SK-N-SH (cell line): Measurements from ENCODE around the gene CPN2. TPM values are rescaled to one million over a fixed set of nuclear protein-coding genes. Genes with fewer than 3 reads are reported as not detected.

Experiments
- CTCF ChIA-PET: fragments of 300-600, 350-600 bp; formaldehyde crosslinking; extraction: SDS; loops from one replicate; lab custom pipeline; 2021; lab: Yijun Ruan, JAX
- POLR2A ChIA-PET: fragments of 350-600 bp; sonication (Branson Sonifier 250); formaldehyde crosslinking; extraction: SDS; loops from one replicate; lab custom pipeline; 2020; ENCODE audit warnings: antibody characterized with exemption, inconsistent platforms; lab: Yijun Ruan, JAX
- DNase-seq: peaks from one replicate; pipeline ENCODE4 v3.0.0; 2012
- H2AFZ ChIP-seq: fragments of 200-600 bp; sonication (generic); 2 replicates; pipeline ENCODE4 v1.8.1; 2016; ENCODE audit warnings: antibody characterized with exemption, mild to moderate bottlenecking, low read depth
- H3F3A ChIP-seq: fragments of 200-600 bp; sonication (generic); replicated peaks from 2 replicates; pipeline ENCODE3; 2016; ENCODE audit warnings: antibody characterized with exemption, mild to moderate bottlenecking; ENCODE audit not compliant: insufficient read depth
- H3K27ac ChIP-seq, 2 experiments: fragments of 200-500 bp in 1 of 2; fragments of 200-600 bp in 1 of 2; sonication (Bioruptor generic) in 1 of 2; sonication (generic), shearing (Covaris generic) in 1 of 2; 2 replicates each; pipeline versions ENCODE4 v1.5.1 to v1.6.1; 2014 to 2016; ENCODE audit warnings: low read depth in 2 of 2, inconsistent platforms in 1 of 2, low read length in 1 of 2, mild to moderate bottlenecking in 1 of 2, mixed read lengths in 1 of 2
- H3K27me3 ChIP-seq: fragments of 200-600 bp; sonication (generic), shearing (Covaris generic); 2 replicates; pipeline ENCODE4 v1.6.1; 2016; ENCODE audit warnings: mixed run types; ENCODE audit not compliant: insufficient read depth
- H3K36me3 ChIP-seq, 2 experiments: fragments of 200-500 bp in 1 of 2; fragments of 200-600 bp in 1 of 2; sonication (Bioruptor generic) in 1 of 2; sonication (generic) in 1 of 2; replicated peaks in 1 of 2; 2 replicates each; pipeline versions ENCODE3 to v1.5.1; 2014 to 2016; ENCODE audit warnings: low read length in 1 of 2, mild to moderate bottlenecking in 1 of 2; ENCODE audit not compliant: insufficient read depth in 2 of 2, control insufficient read depth in 1 of 2
- H3K4me1 ChIP-seq, 2 experiments: fragments of 200-500 bp in 1 of 2; fragments of 200-600 bp in 1 of 2; sonication (Bioruptor generic) in 1 of 2; sonication (generic), shearing (Covaris generic) in 1 of 2; 2 replicates each; pipeline versions ENCODE4 v1.5.1 to v1.6.1; 2014 to 2016; ENCODE audit warnings: low read depth in 1 of 2, low read length in 1 of 2, mixed run types in 1 of 2; ENCODE audit not compliant: insufficient read depth in 2 of 2, control insufficient read depth in 1 of 2
- H3K4me2 ChIP-seq: fragments of 200-600 bp; sonication (generic), shearing (Covaris generic); 2 replicates; pipeline ENCODE4 v1.6.1; 2017; ENCODE audit warnings: mixed run types
- H3K4me3 ChIP-seq, 2 experiments: fragments of 200-500 bp in 1 of 2; fragments of 200-600 bp in 1 of 2; sonication (Bioruptor generic) in 1 of 2; sonication (generic), shearing (Covaris generic) in 1 of 2; 2 replicates each; pipeline versions ENCODE4 v1.5.1 to v1.8.1; 2014 to 2016; ENCODE audit warnings: low read depth in 2 of 2, inconsistent platforms in 1 of 2, low read length in 1 of 2, mild to moderate bottlenecking in 1 of 2, mixed read lengths in 1 of 2, moderate library complexity in 1 of 2
- H3K79me2 ChIP-seq: fragments of 200-600 bp; sonication (generic); 2 replicates; pipeline ENCODE4 v1.8.1; 2017; ENCODE audit warnings: mild to moderate bottlenecking; ENCODE audit not compliant: insufficient read depth
- H3K9ac ChIP-seq: fragments of 200-600 bp; sonication (generic); 2 replicates; pipeline ENCODE4 v1.6.1; 2017; ENCODE audit warnings: mixed run types
- H3K9me2 ChIP-seq: fragments of 200-600 bp; sonication (generic); 2 replicates; pipeline ENCODE4 v1.6.1; 2017; ENCODE audit warnings: mixed run types
- H3K9me3 ChIP-seq: fragments of 200-600 bp; sonication (generic); 2 replicates; pipeline ENCODE4 v1.6.1; 2017; ENCODE audit warnings: mixed run types, mild to moderate bottlenecking, moderate library complexity
- H4K20me1 ChIP-seq: fragments of 200-600 bp; sonication (generic); 2 replicates; pipeline ENCODE4 v1.6.1; 2017; ENCODE audit warnings: mild to moderate bottlenecking, mixed run types; ENCODE audit not compliant: insufficient read depth
- CHD2 ChIP-seq: fragments of 150-350 bp; IDR thresholded peaks from 2 replicates; pipeline ENCODE4 v1.6.1; 2018; ENCODE audit warnings: low read length; ENCODE audit not compliant: partially characterized antibody
- ELF1 ChIP-seq: IDR thresholded peaks from 2 replicates; pipeline ENCODE4 v1.4.0; 2012
- EP300 ChIP-seq, 2 experiments: IDR thresholded peaks; 2 replicates each; pipeline versions ENCODE4 v1.4.0 to v1.6.1; 2012; ENCODE audit warnings: borderline replicate concordance in 1 of 2, low read depth in 1 of 2, low read length in 1 of 2
- FOXJ3 ChIP-seq: sonication (generic); formaldehyde crosslinking; IDR thresholded peaks from 2 replicates; pipeline ENCODE4 v1.5.1; 2020; ENCODE audit warnings: mild to moderate bottlenecking, missing genetic modification reagents
- FOXM1 ChIP-seq: IDR thresholded peaks from 2 replicates; pipeline ENCODE4 v1.4.0; 2012; ENCODE audit warnings: low read depth, mild to moderate bottlenecking
- GABPA ChIP-seq: IDR thresholded peaks from 2 replicates; pipeline ENCODE4 v1.4.0; 2012; ENCODE audit warnings: low read depth, mild to moderate bottlenecking
- GATA2 ChIP-seq: sonication (generic); formaldehyde crosslinking; IDR thresholded peaks from 2 replicates; pipeline ENCODE4 v1.5.0; 2020; ENCODE audit warnings: mild to moderate bottlenecking, missing genetic modification reagents
- JUND ChIP-seq: IDR thresholded peaks from 2 replicates; pipeline ENCODE4 v1.4.0; 2012
- MEF2A ChIP-seq: IDR thresholded peaks from 2 replicates; pipeline ENCODE4 v1.4.0; 2012; ENCODE audit warnings: low read depth, borderline replicate concordance
- MXI1 ChIP-seq: IDR thresholded peaks from 2 replicates; pipeline ENCODE4 v1.6.1; 2012; ENCODE audit warnings: mild to moderate bottlenecking, low read depth, low read length, improper control_type of control experiment
- NRF1 ChIP-seq: IDR thresholded peaks from 2 replicates; pipeline ENCODE4 v1.6.1; 2012; ENCODE audit warnings: low read depth, mild to moderate bottlenecking, low read length
- RAD21 ChIP-seq: IDR thresholded peaks from 2 replicates; pipeline ENCODE4 v1.6.1; 2012; ENCODE audit warnings: mild to moderate bottlenecking, low read length
- RCOR1 ChIP-seq: fragments of 150-350 bp; IDR thresholded peaks from 2 replicates; pipeline ENCODE4 v1.6.1; 2017; ENCODE audit warnings: antibody characterized with exemption, low read length
- RFX5 ChIP-seq: IDR thresholded peaks from 2 replicates; pipeline ENCODE4 v1.6.1; 2012; ENCODE audit warnings: mild to moderate bottlenecking, improper control_type of control experiment, low read length
- SIN3A ChIP-seq: IDR thresholded peaks from 2 replicates; pipeline ENCODE4 v1.6.1; 2012; ENCODE audit warnings: low read depth, mild to moderate bottlenecking, low read length, moderate library complexity, borderline replicate concordance
- SMC3 ChIP-seq: IDR thresholded peaks from 2 replicates; pipeline ENCODE4 v1.6.1; 2012; ENCODE audit warnings: low read depth, low read length, improper control_type of control experiment
- TCF12 ChIP-seq: IDR thresholded peaks from 2 replicates; pipeline ENCODE4 v1.4.0; 2012
- TEAD4 ChIP-seq: IDR thresholded peaks from 2 replicates; pipeline ENCODE4 v1.4.0; 2012; ENCODE audit warnings: mild to moderate bottlenecking, borderline replicate concordance; ENCODE audit not compliant: insufficient read depth
- YY1 ChIP-seq: IDR thresholded peaks from 2 replicates; pipeline ENCODE4 v1.4.0; 2012; ENCODE audit warnings: low read depth, mild to moderate bottlenecking
- WGBS: methylation state at CpG from one replicate; pipeline ENCODE4 v1.1.6; 2017; ENCODE audit warnings: low lambda C conversion rate; 5-methylcytosine and 5-hydroxymethylcytosine counted together
- polyA plus RNA-seq, 3 experiments: library from polyadenylated mRNA; depleted of rRNA; stranded (reverse); fragments of >200 nt; gene quantifications; 2 replicates each; pipeline ENCODE4 v1.2.3, GENCODE V29; 2012
- TF ChIP-seq, protein P1 (sequence below): IDR thresholded peaks from 2 replicates; pipeline ENCODE4; 2012
- TF ChIP-seq, protein P2 (sequence below): IDR thresholded peaks from 2 replicates; pipeline ENCODE4 v1.4.0; 2012; ENCODE audit warnings: low read depth
- TF ChIP-seq, protein P3 (sequence below): IDR thresholded peaks from 2 replicates; pipeline ENCODE4 v1.4.0; 2012; ENCODE audit warnings: low read depth, borderline replicate concordance
- TF ChIP-seq, protein P4 (sequence below): fragments of 150-350 bp; IDR thresholded peaks from 2 replicates; pipeline ENCODE4 v1.6.1; 2016; ENCODE audit warnings: mild to moderate bottlenecking, low read depth, low read length
- TF ChIP-seq, protein P5 (sequence below): fragments of 150-350 bp; IDR thresholded peaks from 2 replicates; pipeline ENCODE4 v1.6.1; 2017; ENCODE audit warnings: antibody characterized with exemption, low read length, low read depth, borderline replicate concordance
- TF ChIP-seq, protein P6 (sequence below): IDR thresholded peaks from 2 replicates; pipeline ENCODE4 v1.4.0; 2012; ENCODE audit warnings: low read depth, borderline replicate concordance

Gene CPN2
- polyA plus RNA-seq, 1 of the 3 experiments (the other 2 are of a cell fraction) = not detected

DNA sequence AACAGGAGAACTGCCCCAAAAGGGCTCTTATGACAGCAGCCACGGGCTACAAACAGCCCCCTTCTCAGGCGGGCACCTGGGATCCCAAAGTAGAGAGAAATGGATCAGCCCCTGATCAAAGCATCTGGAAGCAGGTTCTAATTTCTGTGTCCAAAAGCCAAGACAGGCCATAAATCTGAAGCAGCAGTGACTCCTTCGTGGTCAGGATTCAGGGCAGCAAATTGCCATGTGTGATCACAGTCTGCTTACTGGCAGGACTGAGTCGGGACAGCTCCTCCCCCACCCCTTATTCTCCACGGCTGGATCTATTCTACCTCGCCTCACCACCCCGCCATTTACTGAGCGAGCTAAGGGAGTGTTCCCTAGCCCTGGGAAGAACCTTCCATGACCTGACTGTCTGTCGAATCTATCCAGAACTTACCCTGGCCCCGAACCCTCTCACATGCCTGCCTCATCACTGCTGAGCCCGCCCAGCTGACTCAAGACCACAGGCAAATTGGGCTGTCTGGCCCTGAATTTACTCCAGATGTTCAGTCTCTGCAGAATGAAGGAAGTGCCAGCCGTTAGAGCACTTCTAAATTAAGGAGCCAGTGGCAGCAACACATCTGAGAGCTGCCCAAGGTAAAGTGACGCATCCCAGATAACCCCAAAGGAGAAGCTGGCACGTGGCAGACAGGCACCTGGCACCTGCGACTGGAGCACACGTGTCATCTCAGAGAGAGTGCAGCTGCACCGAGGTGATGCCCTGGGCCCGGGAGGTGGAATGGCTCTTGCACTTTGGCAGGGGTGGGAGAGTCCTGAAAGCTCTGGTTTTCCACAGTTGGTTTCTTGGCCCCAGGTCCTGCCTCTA lies 17.1 kb upstream of the CPN2 start:
- H3K4me3 ChIP-seq = no peak overlapping the region
- H3K36me3 ChIP-seq = no peaks in the 10 kb centered on the region
- ChIA-PET POLR2A (no interaction called here), CTCF (interaction anchor here (0.7 to 9.4 kb wide), 8 partner anchors 8 to 38 kb away, joined by 3 to 85 read pairs (median 4); no protein-coding TSS in a partner anchor)
- H3F3A ChIP-seq = no peaks in the 10 kb centered on the region
- TF ChIP-seq, protein P1, sequence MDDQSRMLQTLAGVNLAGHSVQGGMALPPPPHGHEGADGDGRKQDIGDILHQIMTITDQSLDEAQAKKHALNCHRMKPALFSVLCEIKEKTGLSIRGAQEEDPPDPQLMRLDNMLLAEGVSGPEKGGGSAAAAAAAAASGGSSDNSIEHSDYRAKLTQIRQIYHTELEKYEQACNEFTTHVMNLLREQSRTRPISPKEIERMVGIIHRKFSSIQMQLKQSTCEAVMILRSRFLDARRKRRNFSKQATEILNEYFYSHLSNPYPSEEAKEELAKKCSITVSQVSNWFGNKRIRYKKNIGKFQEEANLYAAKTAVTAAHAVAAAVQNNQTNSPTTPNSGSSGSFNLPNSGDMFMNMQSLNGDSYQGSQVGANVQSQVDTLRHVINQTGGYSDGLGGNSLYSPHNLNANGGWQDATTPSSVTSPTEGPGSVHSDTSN = peak; percentile 11; the same call in 1 of the 2 replicates
- TF ChIP-seq TCF12 = peak; percentile 62
- no peak for TF ChIP-seq JUND
- TF ChIP-seq ELF1 = no peak
- TF ChIP-seq FOXM1 = no peak
- TF ChIP-seq SIN3A = no peak
- TF ChIP-seq YY1 = no peak
- TF ChIP-seq MXI1 = peak; percentile 97
- TF ChIP-seq, protein P2, sequence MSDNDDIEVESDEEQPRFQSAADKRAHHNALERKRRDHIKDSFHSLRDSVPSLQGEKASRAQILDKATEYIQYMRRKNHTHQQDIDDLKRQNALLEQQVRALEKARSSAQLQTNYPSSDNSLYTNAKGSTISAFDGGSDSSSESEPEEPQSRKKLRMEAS = no peak
- TF ChIP-seq CHD2 = peak; percentile 61
- TF ChIP-seq, protein P3, sequence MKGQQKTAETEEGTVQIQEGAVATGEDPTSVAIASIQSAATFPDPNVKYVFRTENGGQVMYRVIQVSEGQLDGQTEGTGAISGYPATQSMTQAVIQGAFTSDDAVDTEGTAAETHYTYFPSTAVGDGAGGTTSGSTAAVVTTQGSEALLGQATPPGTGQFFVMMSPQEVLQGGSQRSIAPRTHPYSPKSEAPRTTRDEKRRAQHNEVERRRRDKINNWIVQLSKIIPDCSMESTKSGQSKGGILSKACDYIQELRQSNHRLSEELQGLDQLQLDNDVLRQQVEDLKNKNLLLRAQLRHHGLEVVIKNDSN = no peak
- no peak for TF ChIP-seq TEAD4
- TF ChIP-seq RCOR1 = peak; percentile 84
- no peak for TF ChIP-seq NRF1
- TF ChIP-seq MEF2A = no peak
- TF ChIP-seq, protein P4, sequence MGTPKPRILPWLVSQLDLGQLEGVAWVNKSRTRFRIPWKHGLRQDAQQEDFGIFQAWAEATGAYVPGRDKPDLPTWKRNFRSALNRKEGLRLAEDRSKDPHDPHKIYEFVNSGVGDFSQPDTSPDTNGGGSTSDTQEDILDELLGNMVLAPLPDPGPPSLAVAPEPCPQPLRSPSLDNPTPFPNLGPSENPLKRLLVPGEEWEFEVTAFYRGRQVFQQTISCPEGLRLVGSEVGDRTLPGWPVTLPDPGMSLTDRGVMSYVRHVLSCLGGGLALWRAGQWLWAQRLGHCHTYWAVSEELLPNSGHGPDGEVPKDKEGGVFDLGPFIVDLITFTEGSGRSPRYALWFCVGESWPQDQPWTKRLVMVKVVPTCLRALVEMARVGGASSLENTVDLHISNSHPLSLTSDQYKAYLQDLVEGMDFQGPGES = no peak
- no peak for TF ChIP-seq GABPA
- no peak for TF ChIP-seq SMC3
- TF ChIP-seq RFX5 = no peak
- TF ChIP-seq, protein P5, sequence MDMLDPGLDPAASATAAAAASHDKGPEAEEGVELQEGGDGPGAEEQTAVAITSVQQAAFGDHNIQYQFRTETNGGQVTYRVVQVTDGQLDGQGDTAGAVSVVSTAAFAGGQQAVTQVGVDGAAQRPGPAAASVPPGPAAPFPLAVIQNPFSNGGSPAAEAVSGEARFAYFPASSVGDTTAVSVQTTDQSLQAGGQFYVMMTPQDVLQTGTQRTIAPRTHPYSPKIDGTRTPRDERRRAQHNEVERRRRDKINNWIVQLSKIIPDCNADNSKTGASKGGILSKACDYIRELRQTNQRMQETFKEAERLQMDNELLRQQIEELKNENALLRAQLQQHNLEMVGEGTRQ = no peak
- peak in 1 of 2 experiments; percentile 91; a peak in 2 of 4 replicates for TF ChIP-seq EP300 (IDR thresholded peaks at IDR 0.05; ENCODE audit: borderline replicate concordance in 1 of 2, low read depth in 1 of 2, low read length in 1 of 2)
- TF ChIP-seq GATA2 (CRISPR knock-in tag) = peak; percentile 51
- TF ChIP-seq FOXJ3 (CRISPR knock-in tag) = 0 out of 2 replicates have a peak, but pooled peaks have one; percentile 46
- 0 out of 2 replicates have a peak, but pooled peaks have one; percentile 1 for TF ChIP-seq RAD21
- TF ChIP-seq, protein P6, sequence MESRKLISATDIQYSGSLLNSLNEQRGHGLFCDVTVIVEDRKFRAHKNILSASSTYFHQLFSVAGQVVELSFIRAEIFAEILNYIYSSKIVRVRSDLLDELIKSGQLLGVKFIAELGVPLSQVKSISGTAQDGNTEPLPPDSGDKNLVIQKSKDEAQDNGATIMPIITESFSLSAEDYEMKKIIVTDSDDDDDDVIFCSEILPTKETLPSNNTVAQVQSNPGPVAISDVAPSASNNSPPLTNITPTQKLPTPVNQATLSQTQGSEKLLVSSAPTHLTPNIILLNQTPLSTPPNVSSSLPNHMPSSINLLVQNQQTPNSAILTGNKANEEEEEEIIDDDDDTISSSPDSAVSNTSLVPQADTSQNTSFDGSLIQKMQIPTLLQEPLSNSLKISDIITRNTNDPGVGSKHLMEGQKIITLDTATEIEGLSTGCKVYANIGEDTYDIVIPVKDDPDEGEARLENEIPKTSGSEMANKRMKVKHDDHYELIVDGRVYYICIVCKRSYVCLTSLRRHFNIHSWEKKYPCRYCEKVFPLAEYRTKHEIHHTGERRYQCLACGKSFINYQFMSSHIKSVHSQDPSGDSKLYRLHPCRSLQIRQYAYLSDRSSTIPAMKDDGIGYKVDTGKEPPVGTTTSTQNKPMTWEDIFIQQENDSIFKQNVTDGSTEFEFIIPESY = no peak
- H2AFZ ChIP-seq = no peak overlapping the region
- H3K4me2 ChIP-seq = no peak overlapping the region
- H3K9me3 ChIP-seq = no peaks in the 10 kb centered on the region
- peak; percentile 74 for DNase-seq
- H4K20me1 ChIP-seq = no peaks in the 10 kb centered on the region
- H3K27me3 ChIP-seq = no peaks in the 10 kb centered on the region
- no peaks in the 10 kb centered on the region for H3K9me2 ChIP-seq
- WGBS = 56% methylated on average over 13 of the region's 18 CpGs
- peak overlapping the region in 1 of 2 experiments; percentile 76; a peak in 2 of 4 replicates for H3K27ac ChIP-seq
- peaks cover 15 to 41% of the 10 kb centered on the region in 2 experiments; a peak in 3 of 4 replicates for H3K4me1 ChIP-seq
- no peak overlapping the region for H3K9ac ChIP-seq
- H3K79me2 ChIP-seq = no peaks in the 10 kb centered on the region
